Right kidney (tissue), 1 donor: ENCODE data around the gene SNRNP200.
A peak's percentile ranks its signal among the peaks of the same experiment; 100 is the strongest.
"Not testable (repeated sequence)": the region's sequence is repeated elsewhere in the genome, so short reads cannot be mapped to it uniquely, and the experiment has no call there.

Source experiments
- DNase-seq: peaks from one replicate; pipeline ENCODE4 v3.0.0-alpha.2; 2016

SNRNP200 gene

GRCh38 chr2:96325884-96326255 lies 20.5 kb upstream of the SNRNP200 start:
- no peak for DNase-seq

GRCh38 chr2:96325041-96325883 lies 19.9 kb upstream of the SNRNP200 start, which contains the start of gene ITPRIPL1:
TSS of gene ITPRIPL1 (plus strand) at chr2:96325317. CDS start at chr2:96325840, 523 bp downstream.
- DNase-seq: peak; percentile 77

- DNase-seq: no peak
Observed at GRCh38 chr2:96324721-96325040, 19.3 kb upstream of the SNRNP200 start.

- DNase-seq: no peak
Observed at GRCh38 chr2:96323849-96324248, 18.5 kb upstream of the SNRNP200 start.

- DNase-seq: peak; percentile 79
Observed at GRCh38 chr2:96320728-96321622, 15.6 kb upstream of the SNRNP200 start.

GRCh38 chr2:96320326-96320725 lies 15.0 kb upstream of the SNRNP200 start:
- no peak for DNase-seq

GRCh38 chr2:96319396-96319795 lies 14.1 kb upstream of the SNRNP200 start:
- no peak for DNase-seq

- no peak for DNase-seq
Observed at GRCh38 chr2:96318723-96319122, 13.4 kb upstream of the SNRNP200 start.

GRCh38 chr2:96317584-96317997 lies 12.2 kb upstream of the SNRNP200 start:
- no peak for DNase-seq

GRCh38 chr2:96316999-96317398 lies 11.7 kb upstream of the SNRNP200 start:
- no peak for DNase-seq

- no peak for DNase-seq
Observed at GRCh38 chr2:96315400-96316071, 10.2 kb upstream of the SNRNP200 start.

GRCh38 chr2:96315005-96315399 lies 9.7 kb upstream of the SNRNP200 start:
- no peak for DNase-seq

- DNase-seq: no peak
Observed at GRCh38 chr2:96308248-96308647, 2.9 kb upstream of the SNRNP200 start.

GRCh38 chr2:96306370-96306769 lies 1.0 kb upstream of the SNRNP200 start:
- DNase-seq: no peak

GRCh38 chr2:96305979-96306308 lies 598 bp upstream of the SNRNP200 start:
- no peak for DNase-seq

GRCh38 chr2:96304606-96305005 lies 740 bp downstream of the SNRNP200 start:
- DNase-seq: no peak

- DNase-seq: no peak
Observed at GRCh38 chr2:96301865-96302264, 3.5 kb downstream of the SNRNP200 start.

GRCh38 chr2:96296925-96297324 lies 8.4 kb downstream of the SNRNP200 start:
- DNase-seq: no peak

- DNase-seq: not testable (repeated sequence)
Observed at GRCh38 chr2:96294271-96294670, 11.1 kb downstream of the SNRNP200 start.

- no peak for DNase-seq
Observed at GRCh38 chr2:96291751-96292150, 13.6 kb downstream of the SNRNP200 start.

GRCh38 chr2:96287273-96287856 lies 18.0 kb downstream of the SNRNP200 start:
- no peak for DNase-seq

- no peak for DNase-seq
Observed at GRCh38 chr2:96276787-96277499, 28.4 kb downstream of the SNRNP200 start.
